GM19023 (cell line): Measurements from ENCODE around the gene HOXB3.

ENCODE experiments used
- ATAC-seq: cut with Tn5 transposase; IDR thresholded peaks from one replicate; pipeline ENCODE4 v1.9.1; 2021; ENCODE audit warnings: mild to moderate bottlenecking, moderate library complexity; ENCODE audit not compliant: unreplicated experiment

The HOXB3 gene

GRCh38 chr17:48589831-48590606 is at the start of gene HOXB3:
Gene HOXB3, minus strand, starts transcription at chr17:48590241. Its CDS starts 37,767 bp downstream, at chr17:48552474.
- ATAC-seq = no peak

DNA sequence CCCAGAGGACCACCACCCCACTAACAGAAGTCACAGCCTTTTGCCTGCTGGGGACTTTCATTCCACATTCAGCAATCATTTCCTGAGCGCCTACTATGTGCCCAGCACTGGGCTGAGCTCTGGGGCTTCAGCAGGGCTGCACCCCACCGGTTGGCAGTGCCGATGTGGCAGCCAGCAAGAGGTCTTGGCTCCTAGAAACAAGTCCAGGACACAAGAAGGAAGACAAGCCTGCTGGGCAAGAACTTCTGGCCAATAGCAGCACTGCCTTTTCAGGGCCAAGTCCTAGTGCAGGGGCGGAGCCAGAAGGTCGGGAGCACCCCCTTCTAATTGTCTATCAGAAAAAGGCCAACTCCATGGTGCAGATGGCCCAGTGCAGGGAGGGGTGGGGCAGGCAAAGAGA is 49.1 kb upstream of the HOXB3 start:
- no peak for ATAC-seq

DNA sequence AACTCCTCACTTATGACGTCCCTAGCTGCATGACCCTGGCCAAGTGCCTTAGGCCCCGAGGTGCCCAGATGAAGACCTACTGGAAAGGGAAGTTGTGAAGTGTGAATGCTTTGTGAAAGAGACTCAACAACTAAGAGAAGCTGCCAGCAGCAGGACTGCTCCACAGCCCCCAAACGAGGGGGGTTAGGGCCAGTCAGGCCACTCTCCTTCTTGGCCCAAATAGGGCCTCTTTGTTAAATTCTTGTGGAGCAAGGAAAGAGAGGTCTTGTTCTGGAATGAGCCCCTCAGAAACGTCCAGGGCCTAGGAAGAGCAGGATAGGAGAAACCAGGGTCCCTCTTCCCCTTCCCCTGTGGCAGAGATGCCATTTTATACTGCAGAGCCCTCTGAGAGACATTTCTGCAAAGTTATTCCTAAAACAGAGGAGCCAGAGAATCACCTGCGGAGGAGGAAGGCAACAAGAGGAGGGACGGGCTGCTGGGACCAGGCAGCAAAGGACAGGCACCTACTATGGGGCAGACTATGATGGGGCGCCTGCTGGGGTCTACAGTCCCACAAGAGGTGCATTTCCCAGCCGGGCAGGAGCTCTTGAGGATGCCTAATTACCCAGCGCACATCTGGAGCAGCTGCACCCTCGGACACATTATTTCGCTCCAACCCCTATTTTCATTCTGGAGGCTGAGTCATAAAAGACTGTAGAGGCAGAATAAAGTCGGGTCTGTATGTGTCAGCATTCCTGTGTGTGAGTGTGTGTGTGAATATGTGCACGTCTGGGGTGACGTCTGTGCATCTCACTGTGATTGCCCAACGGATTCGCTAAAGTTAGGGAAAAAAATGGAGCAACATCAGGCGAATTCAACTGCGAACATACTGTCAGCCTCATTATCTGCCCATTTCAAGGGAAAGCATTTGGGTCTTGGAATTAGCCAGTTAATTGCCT is 47.6 kb upstream of the HOXB3 start:
- no peak for ATAC-seq

GRCh38 chr17:48636177-48637018 is 46.4 kb upstream of the HOXB3 start:
- no peak for ATAC-seq

- no peak for ATAC-seq
Observed at GRCh38 chr17:48634493-48635208, 44.6 kb upstream of the HOXB3 start.

DNA sequence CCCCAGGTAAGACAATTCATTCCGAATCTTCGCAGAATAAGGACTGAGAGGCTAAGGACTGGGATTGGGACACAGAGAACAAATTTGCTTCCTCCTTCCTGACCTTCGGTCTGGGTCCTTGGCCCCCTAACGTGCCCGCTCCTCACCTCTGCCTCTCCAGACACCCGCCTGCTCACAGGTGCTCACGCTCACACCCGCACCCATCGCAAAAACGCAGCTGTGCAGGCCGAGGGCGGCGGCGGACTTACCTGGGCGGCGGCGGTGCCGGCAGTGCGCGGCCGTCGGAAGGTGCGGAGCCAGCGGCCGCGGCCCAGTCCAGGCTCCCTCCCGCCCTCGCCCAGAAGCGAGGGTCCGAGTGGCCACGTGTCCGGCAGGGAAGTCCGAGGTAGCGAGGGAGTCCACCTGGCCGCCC is 43.2 kb upstream of the HOXB3 start:
- no peak for ATAC-seq

- no peak for ATAC-seq
Observed at GRCh38 chr17:48632579-48633265, 42.7 kb upstream of the HOXB3 start.

- ATAC-seq = no peak
Observed at GRCh38 chr17:48631693-48632578, 41.9 kb upstream of the HOXB3 start.

GRCh38 chr17:48630925-48631692 is 41.1 kb upstream of the HOXB3 start:
- ATAC-seq = no peak

DNA sequence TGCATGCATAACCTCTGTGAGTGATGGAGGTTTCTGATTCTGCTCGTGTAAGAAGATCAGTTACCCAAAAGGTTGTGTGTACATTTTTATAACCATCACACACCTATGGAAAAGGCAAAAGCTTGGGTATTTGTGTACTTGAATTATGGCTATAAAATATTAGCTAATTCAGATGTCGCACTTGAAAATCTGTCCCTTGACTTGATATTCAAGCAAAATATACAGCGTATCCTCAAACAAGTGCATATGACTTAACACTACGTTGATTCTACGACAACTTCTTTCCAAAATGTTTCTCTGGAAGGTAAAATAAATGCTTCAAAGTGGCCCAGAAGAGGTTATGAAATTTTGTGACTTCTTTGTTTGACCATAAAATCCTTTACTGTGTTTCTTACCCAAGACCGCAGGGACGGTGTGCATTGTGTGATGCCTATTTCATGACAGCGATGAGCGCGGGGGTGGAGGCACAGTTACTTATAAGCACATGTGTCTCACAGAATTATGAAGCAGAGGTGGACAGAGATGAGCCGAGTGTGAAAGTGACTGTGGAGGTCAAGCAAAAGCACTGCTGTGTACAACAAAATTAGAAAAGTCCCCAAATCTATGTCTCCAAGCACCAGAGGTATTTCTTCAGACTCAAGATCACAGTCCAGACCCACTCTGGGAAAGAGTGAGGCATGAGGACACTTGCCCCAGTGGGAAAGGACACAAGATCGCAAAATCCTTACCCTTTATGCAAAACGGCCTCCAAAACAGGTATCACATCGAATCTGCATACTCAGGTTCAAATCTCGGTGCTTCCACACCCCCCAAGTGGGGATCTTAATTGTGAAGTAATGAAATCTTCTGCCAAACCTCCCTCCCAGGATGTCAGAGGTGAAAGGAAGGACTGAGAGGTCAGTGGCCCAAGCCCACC is 40.2 kb upstream of the HOXB3 start:
- no peak for ATAC-seq

- ATAC-seq = no peak
Observed at GRCh38 chr17:48629411-48629759, 39.3 kb upstream of the HOXB3 start.

DNA sequence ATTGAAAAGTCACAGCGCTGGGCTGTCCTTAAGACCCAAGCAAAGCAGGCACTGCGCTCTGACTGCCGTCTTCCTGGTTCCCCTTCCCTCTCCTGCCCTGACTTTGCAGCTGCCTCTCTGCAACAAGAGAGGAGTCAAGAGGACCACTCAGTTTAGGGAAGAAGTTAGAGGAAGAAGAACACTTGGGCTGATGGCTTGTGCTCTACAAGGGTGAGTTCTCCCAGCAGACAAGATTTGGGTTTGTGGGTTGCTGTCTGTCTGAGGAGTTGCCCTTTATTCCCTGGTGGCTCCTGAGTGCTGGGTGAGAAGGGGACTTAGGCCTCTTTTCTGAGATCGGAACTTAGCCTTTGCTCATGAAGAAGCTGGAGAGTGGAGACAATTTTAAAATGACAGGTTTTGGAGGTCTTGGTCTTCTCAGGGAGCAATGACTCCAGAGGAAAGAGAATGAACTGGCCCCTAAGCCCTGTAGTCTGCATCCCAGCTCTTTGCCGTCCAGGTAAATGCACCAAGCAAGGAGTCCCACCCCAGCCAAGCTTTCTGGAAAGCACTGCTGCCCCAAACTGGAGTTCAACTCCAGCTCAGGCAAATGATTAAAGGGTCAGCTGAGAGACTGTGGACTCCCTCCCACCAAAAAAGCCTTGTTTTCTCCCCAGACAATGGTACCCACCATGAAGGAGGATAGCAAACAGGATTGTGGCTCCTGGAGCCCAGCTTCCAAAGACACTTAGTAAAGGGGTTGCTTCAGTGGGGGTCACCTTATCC is 38.8 kb upstream of the HOXB3 start:
- no peak for ATAC-seq

DNA sequence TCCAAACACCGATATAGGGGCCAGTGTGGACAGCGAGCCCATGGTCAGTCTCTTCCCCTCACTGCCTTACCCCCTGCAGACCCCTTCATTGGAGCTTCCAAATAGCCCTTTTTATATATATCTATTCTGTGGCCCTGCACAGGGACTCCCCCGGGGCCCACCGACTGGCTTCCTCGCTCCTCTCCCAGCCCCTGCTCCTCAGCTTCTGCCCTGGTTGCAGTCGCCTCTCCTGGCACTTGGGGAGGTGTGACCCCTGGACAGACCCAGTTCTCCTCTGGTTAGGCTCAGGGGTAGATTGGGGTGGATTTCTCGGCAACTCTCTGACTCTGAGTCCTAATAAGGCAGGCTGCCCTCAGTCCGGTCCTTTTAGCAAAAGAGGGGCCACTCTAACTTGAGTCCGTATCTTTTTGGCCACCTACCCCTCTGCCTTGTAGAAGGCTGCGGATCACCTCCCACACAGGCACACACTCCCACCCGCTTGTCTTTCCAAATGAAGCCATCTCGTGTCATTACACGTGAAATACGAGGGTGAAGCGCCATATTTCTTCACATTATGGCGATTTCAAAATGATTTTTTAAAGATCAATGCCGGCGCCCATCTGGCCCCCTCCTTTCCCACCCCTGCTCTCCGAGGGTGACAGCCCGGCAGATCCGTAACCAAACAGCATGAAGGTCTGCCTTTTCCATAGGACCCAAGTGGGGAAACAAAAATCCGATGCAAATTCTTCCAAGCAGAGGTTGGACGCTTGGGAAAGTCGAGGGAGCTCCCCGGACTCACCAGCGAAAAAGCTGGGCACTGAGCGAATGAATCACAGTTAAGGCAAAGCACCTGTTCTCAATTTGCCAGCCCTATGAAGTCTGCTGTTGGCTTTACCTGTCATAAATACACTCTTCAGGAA is 37.8 kb upstream of the HOXB3 start:
- no peak for ATAC-seq

GRCh38 chr17:48627118-48627597 is 37.1 kb upstream of the HOXB3 start:
- no peak for ATAC-seq
